Natural killer cell (primary cell): ENCODE results near the gene CCDC117. TPM values are rescaled to one million over a fixed set of nuclear protein-coding genes. Genes with fewer than 3 reads are reported as not detected.

Experiments used
- ATAC-seq, 3 donors: fragments of 150-1000 bp in 2 of 3; fragments of 200-7000 bp in 1 of 3; cut with Tn5 transposase; 1 replicate in 1 of 3; 2 replicates in 2 of 3; pipeline ENCODE4 v1.10.0; 2021; ENCODE audit warnings: mild to moderate bottlenecking in 2 of 3, moderate library complexity in 2 of 3
- DNase-seq, 2 donors: peaks; one replicate each; pipeline versions ENCODE4 v3.0.0 to v3.0.0-alpha.2; 2013 to 2021; ENCODE audit warnings: mixed read lengths in 1 of 2
- H3K27ac ChIP-seq: one replicate; pipeline ENCODE4 v1.5.1; 2013; ENCODE audit warnings: mild to moderate bottlenecking, low read length
- H3K27me3 ChIP-seq: one replicate; pipeline ENCODE4 v1.6.1; 2013; ENCODE audit warnings: low read length; ENCODE audit not compliant: control insufficient read depth, insufficient read depth
- H3K36me3 ChIP-seq: one replicate; pipeline ENCODE4 v1.6.1; 2013; ENCODE audit warnings: low read length; ENCODE audit not compliant: control insufficient read depth, insufficient read depth
- H3K4me1 ChIP-seq: one replicate; pipeline ENCODE4 v1.6.1; 2013; ENCODE audit warnings: low read length; ENCODE audit not compliant: control insufficient read depth, insufficient read depth
- H3K4me3 ChIP-seq: one replicate; pipeline ENCODE4 v1.5.1; 2013; ENCODE audit warnings: low read length
- H3K9me3 ChIP-seq: one replicate; pipeline ENCODE4 v1.6.1; 2013; ENCODE audit warnings: low read length; ENCODE audit not compliant: control insufficient read depth, insufficient read depth
- H3K27ac Mint-ChIP-seq, 2 donors: one replicate each; pipeline ENCODE4 v1.8.0; 2022; ENCODE audit warnings: mild to moderate bottlenecking in 2 of 2, mixed read lengths in 2 of 2, moderate library complexity in 1 of 2
- H3K27me3 Mint-ChIP-seq, 2 donors: one replicate each; pipeline ENCODE4 v1.8.0; 2022; ENCODE audit warnings: low read depth in 2 of 2, mixed read lengths in 2 of 2
- H3K36me3 Mint-ChIP-seq: one replicate; pipeline ENCODE4 v1.8.0; 2022; ENCODE audit warnings: mixed read lengths
- H3K4me1 Mint-ChIP-seq, 2 donors: one replicate each; pipeline ENCODE4 v1.8.0; 2022; ENCODE audit warnings: mixed read lengths in 2 of 2
- H3K4me3 Mint-ChIP-seq: one replicate; pipeline ENCODE4 v1.8.0; 2022; ENCODE audit warnings: mild to moderate bottlenecking, moderate library complexity, mixed read lengths
- H3K9me3 Mint-ChIP-seq, 2 donors: one replicate each; pipeline ENCODE4 v1.8.0; 2022; ENCODE audit warnings: mixed read lengths in 2 of 2
- CTCF ChIP-seq: fragments of 200-600 bp; IDR thresholded peaks from one replicate; pipeline ENCODE4 v1.8.0; 2022; ENCODE audit warnings: antibody characterized with exemption
- WGBS: methylation state at CpG from one replicate; pipeline ENCODE4 v1.1.7; 2013; ENCODE audit warnings: missing lambda C conversion rate; ENCODE audit not compliant: insufficient coverage; 5-methylcytosine and 5-hydroxymethylcytosine counted together
- intact Hi-C: fragments of 100-400 bp; cut with micrococcal nuclease; formaldehyde crosslinking; loops from one replicate; pipeline ENCODE4 v1.14.2; 2022
- total RNA-seq, 4 donors: library from RNA; stranded (reverse); fragments of 120-200 nt in 1 of 4; gene quantifications; one replicate each; pipeline versions ENCODE4 v1.2.3 to v1.2.4, GENCODE V29; 2013 to 2022

CCDC117 gene
- total RNA-seq, 3 donors from 2014 or later (not counting 1 experiment from before 2014, with no cell fraction given), result 26.3 to 26.9 (median 26.6) TPM

DNA sequence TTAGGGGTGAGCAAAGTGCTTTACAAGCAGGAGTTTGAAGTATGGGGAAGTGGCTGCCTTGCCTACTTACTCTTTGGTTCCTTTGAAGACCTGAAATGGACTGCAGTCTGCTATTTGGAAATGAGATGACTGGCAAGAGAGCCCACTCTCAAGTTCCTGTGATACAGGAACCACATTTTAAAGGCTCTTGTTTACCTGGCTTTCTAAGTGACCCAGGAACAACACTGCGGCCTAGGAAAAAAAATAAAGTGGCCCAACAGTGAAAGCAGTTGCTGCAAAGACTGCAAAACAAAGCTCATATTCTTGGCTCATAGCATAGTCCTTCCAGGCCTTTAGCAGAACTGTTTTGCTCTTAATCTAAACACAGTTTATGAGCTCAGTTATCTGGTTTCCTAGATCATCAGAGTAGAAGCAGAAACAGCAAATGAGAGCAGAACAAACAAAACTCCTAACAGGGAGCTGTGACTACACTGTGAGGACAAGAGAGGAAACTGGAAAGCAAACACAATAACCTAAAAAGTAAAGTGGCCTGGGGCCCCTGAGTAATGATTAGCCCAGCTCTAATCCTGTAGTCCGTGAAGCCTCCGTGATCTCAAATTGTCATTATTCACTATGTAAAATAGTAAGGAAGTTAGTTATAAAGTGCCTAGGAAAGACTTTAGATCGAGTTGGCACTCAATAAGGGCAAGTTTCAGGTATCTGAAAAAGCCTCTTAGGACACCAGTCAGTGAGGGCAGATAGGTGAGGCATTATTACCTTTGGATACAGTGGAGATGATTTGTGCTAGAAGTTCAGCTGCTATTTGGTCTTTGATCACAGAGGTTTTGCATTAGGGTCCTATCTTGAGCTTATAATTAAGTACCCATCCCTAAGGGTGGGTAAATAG, 11.5 kb downstream of the CCDC117 start:
- peaks cover 29% of the 10 kb centered on the region for H3K36me3 Mint-ChIP-seq
- H3K9me3 ChIP-seq, result no peaks in the 10 kb centered on the region
- no peak for ATAC-seq

GRCh38 chr22:28788601-28789000, 16.1 kb downstream of the CCDC117 start:
- Histone ChIP-seq H3K27me3 (no peaks in the 10 kb centered on the region), H3K4me3 (no peak overlapping the region), H3K4me1 (peaks cover 38% of the 10 kb centered on the region), H3K9me3 (no peaks in the 10 kb centered on the region), H3K27ac (no peak overlapping the region), H3K36me3 (peaks cover 51% of the 10 kb centered on the region)
- ATAC-seq, result no peak
- intact Hi-C loops, result no loop called here
- DNase-seq, result no peak
- H3K9me3 Mint-ChIP-seq, result no peaks in the 10 kb centered on the region
- H3K27me3 Mint-ChIP-seq, result no peaks in the 10 kb centered on the region
- WGBS, result 83% methylated on average over 3 of the region's 3 CpGs
- H3K4me3 Mint-ChIP-seq, result no peak overlapping the region
- H3K27ac Mint-ChIP-seq, result peak overlapping the region; percentile 42 to 96
- H3K4me1 Mint-ChIP-seq, result peaks cover 49 to 62% of the 10 kb centered on the region in 2 donors
- peaks cover 25% of the 10 kb centered on the region for H3K36me3 Mint-ChIP-seq
- TF ChIP-seq CTCF, result no peak

More for the DNA sequence above, 11.5 kb downstream of the CCDC117 start:
- intact Hi-C loops, result no loop called here
- Mint-ChIP-seq H3K27me3 (no peaks in the 10 kb centered on the region), H3K4me1 (peaks cover 31 to 41% of the 10 kb centered on the region in 2 donors), H3K9me3 (no peaks in the 10 kb centered on the region), H3K4me3 (no peak overlapping the region), H3K27ac (peak overlapping the region; percentile 60 to 67)
- no peak overlapping the region for H3K27ac ChIP-seq
- peaks cover 75% of the 10 kb centered on the region for H3K36me3 ChIP-seq
- no peak for TF ChIP-seq CTCF
- H3K4me1 ChIP-seq, result peaks cover 3% of the 10 kb centered on the region
- H3K4me3 ChIP-seq, result no peak overlapping the region
- WGBS, result 84% methylated on average over 4 of the region's 4 CpGs
- DNase-seq, result no peak
- no peaks in the 10 kb centered on the region for H3K27me3 ChIP-seq

- Mint-ChIP-seq H3K36me3 (peaks cover 23% of the 10 kb centered on the region), H3K27ac (peak overlapping the region; percentile 92 to 96), H3K9me3 (no peaks in the 10 kb centered on the region), H3K4me1 (peaks cover 63 to 68% of the 10 kb centered on the region in 2 donors), H3K4me3 (peak overlapping the region; percentile 52), H3K27me3 (no peaks in the 10 kb centered on the region)
- Histone ChIP-seq H3K4me3 (no peak overlapping the region), H3K27ac (peak overlapping the region; percentile 49), H3K4me1 (peaks cover 50% of the 10 kb centered on the region), H3K9me3 (no peaks in the 10 kb centered on the region), H3K36me3 (peaks cover 53% of the 10 kb centered on the region), H3K27me3 (no peaks in the 10 kb centered on the region)
- ATAC-seq (no peak), DNase-seq (no peak)
- WGBS, result 94% methylated on average over 3 of the region's 5 CpGs
- no peak for TF ChIP-seq CTCF
- intact Hi-C loops, result no loop called here
Observed at GRCh38 chr22:28791124-28791523, 18.6 kb downstream of the CCDC117 start.
